ENCODE measurements around the gene APOA4. TPM values are rescaled to one million over a fixed set of nuclear protein-coding genes. Genes with fewer than 3 reads are reported as not detected.

Gene APOA4
- total and polyA plus RNA-seq, 2 of the 13 experiments (the other 11 are each of a cell fraction or from before 2014, with no cell fraction given): 3.8 to 7.2 TPM

GRCh38 chr11:116832350-116833290, 9.5 kb upstream of the APOA4 start (continued):
- peak; percentile 77 for TF ChIP-seq STAG1 (CRISPR knock-in tag; IDR thresholded peaks at IDR 0.05)
- TF ChIP-seq ZBTB42 (CRISPR knock-in tag; IDR thresholded peaks at IDR 0.05): no peak; the same call in 1 of the 2 replicates
- TF ChIP-seq ZNF720 (CRISPR knock-in tag; IDR thresholded peaks at IDR 0.05): no peak
- TF ChIP-seq PBX3 (CRISPR knock-in tag; IDR thresholded peaks at IDR 0.05; ENCODE audit: borderline replicate concordance): 0 out of 2 replicates have a peak, but pooled peaks have one; percentile 49
- peak; percentile 91; the same call in 1 of the 2 replicates for TF ChIP-seq ZNF512 (CRISPR knock-in tag; IDR thresholded peaks at IDR 0.05)
- TF ChIP-seq FOSL1 (CRISPR knock-in tag; IDR thresholded peaks at IDR 0.05; ENCODE audit: borderline replicate concordance): no peak
- peak; percentile 55; the same call in 1 of the 2 replicates for TF ChIP-seq FOXP1 (IDR thresholded peaks at IDR 0.05)
- peak; percentile 96 for TF ChIP-seq FOXP1 (CRISPR knock-in tag; IDR thresholded peaks at IDR 0.05)
- TF ChIP-seq GLMP (CRISPR knock-in tag; IDR thresholded peaks at IDR 0.05; ENCODE audit: borderline replicate concordance): no peak
- TF ChIP-seq SP4 (CRISPR knock-in tag; IDR thresholded peaks at IDR 0.05): peak; percentile 75; the same call in 1 of the 2 replicates
- TF ChIP-seq ZNF282 (IDR thresholded peaks at IDR 0.05; ENCODE audit: partially characterized antibody): no peak
- no peak for TF ChIP-seq TIGD3 (CRISPR knock-in tag; IDR thresholded peaks at IDR 0.05; ENCODE audit: borderline replicate concordance)
- peak; percentile 83 for TF ChIP-seq ZNF543 (CRISPR knock-in tag; IDR thresholded peaks at IDR 0.05)
- TF ChIP-seq AGO2 (optimal IDR thresholded peaks at IDR 0.05; ENCODE audit: low read depth, low read length): peak; percentile 42
- peak; percentile 67; the same call in 1 of the 2 replicates for TF ChIP-seq MAF1 (CRISPR knock-in tag; IDR thresholded peaks at IDR 0.05; ENCODE audit: borderline replicate concordance)
- TF ChIP-seq FOXA3 (CRISPR knock-in tag; IDR thresholded peaks at IDR 0.05): peak; percentile 99
- TF ChIP-seq ADNP (CRISPR knock-in tag; IDR thresholded peaks at IDR 0.05): no peak
- TF ChIP-seq CEBPG (CRISPR knock-in tag; IDR thresholded peaks at IDR 0.05): peak; percentile 99
- TF ChIP-seq HOXA9 (CRISPR knock-in tag; IDR thresholded peaks at IDR 0.05; ENCODE audit: borderline replicate concordance): no peak; the same call in 1 of the 2 replicates
- TF ChIP-seq KDM5B (CRISPR knock-in tag; IDR thresholded peaks at IDR 0.05; ENCODE audit: borderline replicate concordance): no peak; the same call in 1 of the 2 replicates
- TF ChIP-seq ZNF784 (CRISPR knock-in tag; IDR thresholded peaks at IDR 0.05; ENCODE audit: borderline replicate concordance): 0 out of 2 replicates have a peak, but pooled peaks have one; percentile 52
- TF ChIP-seq ZNF563 (CRISPR knock-in tag; IDR thresholded peaks at IDR 0.05): 0 out of 2 replicates have a peak, but pooled peaks have one; percentile 50
- TF ChIP-seq HNF4G (IDR thresholded peaks at IDR 0.05; ENCODE audit: borderline replicate concordance, low read depth, low read length): peak; percentile 96
- peak; percentile 99 for TF ChIP-seq HNF4G (CRISPR knock-in tag; IDR thresholded peaks at IDR 0.05; ENCODE audit: borderline replicate concordance, low read depth)

All from HepG2 (cell line).